Activated CD8-positive, alpha-beta memory T cell treated with anti-CD3 and anti-CD28 coated beads, Interleukin-2, amount 50 U/mL, for 48 hours (primary cell): ENCODE measurements around the gene AGFG2.

ENCODE experiments used
- DNase-seq: peaks from one replicate; pipeline ENCODE4 v3.0.0-alpha.2; 2020

Gene AGFG2

DNA sequence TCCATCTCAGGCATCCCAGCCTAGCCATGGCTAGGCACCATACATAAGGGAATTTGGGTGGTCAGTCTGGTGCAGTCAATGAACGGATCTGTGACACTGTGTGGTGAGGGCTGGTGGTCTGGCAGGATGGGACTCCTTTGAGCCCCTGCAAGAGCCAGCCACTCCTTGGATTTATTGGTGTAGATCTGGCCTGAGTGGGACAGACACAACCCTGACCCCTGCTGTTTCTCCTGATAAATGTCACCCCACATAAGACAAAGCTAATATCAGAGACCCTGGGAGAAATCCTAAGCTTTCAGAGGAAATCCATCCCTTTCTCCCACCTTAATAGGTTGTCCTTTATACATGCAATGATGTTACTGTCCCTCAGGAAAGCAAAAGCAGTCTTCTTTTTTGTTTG is 49.4 kb downstream of the AGFG2 start:
- no peak for DNase-seq

- no peak for DNase-seq
Observed at GRCh38 chr7:100589341-100589947, 50.4 kb downstream of the AGFG2 start.

DNA sequence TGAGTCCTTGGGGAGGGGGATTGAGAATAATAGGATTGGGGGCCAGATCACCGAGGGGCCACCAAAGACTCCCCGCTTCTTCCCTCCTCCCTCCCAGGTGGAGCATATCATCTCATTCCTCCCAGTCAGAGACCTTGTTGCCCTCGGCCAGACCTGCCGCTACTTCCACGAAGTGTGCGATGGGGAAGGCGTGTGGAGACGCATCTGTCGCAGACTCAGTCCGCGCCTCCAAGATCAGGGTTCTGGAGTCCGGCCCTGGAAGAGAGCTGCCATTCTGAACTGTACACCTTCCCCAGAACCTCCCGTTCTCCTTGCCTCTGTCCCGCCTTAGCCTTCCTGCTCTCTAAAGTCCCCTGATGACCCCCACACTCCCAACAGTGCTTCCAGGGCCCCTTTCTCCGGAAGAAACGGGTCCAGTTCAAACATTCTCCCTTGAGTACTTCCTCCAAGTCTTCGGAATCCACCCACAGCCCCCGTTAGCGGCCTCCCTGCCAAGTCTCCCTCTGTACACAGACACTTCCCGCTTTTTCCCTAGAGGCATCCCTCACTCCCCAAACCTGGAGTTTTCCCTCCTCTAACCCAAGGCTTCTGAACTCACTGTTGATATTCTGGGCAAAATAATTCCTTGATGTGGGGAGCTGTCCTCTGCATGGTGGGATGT is 51.2 kb downstream of the AGFG2 start:
- DNase-seq = no peak

GRCh38 chr7:100591596-100591995 is 52.6 kb downstream of the AGFG2 start:
- no peak for DNase-seq

- DNase-seq = no peak
Observed at GRCh38 chr7:100595188-100595587, 56.2 kb downstream of the AGFG2 start.

- DNase-seq = no peak
Observed at GRCh38 chr7:100598425-100598824, 59.4 kb downstream of the AGFG2 start.

DNA sequence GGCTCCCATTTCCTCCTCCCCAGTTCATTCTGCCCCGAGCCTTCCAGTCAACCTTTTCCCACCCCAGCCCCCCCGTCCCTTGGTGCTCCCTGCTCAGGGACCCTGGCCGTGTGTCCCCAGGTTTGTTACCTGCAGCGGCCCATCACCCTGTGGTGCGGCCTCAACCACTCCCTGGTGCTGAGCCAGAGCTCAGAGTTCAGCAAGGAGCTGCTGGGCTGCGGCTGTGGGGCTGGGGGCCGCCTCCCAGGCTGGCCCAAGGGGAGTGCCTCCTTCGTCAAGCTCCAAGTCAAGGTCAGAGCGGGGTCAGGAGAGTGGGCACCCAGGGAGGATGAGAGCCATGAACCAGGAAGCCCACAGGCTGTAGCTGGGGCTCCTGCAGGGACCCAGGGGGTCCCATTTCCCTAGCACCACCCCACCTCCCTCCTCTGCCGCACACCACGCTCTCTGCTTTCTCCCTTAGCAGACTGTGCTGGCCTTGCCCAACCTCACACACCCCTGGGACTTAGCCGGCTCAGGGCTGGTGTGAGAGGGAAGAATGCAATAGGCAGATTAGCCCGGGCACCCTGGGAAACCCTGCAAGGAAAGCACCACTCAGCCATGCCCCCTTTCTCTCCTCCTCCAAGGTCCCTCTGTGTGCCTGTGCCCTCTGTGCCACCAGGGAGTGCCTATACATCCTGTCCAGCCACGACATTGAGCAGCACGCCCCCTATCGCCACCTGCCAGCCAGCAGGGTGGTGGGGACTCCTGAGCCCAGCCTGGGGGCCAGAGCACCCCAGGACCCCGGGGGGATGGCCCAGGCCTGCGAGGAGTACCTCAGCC is 61.1 kb downstream of the AGFG2 start:
- DNase-seq = no peak

DNA sequence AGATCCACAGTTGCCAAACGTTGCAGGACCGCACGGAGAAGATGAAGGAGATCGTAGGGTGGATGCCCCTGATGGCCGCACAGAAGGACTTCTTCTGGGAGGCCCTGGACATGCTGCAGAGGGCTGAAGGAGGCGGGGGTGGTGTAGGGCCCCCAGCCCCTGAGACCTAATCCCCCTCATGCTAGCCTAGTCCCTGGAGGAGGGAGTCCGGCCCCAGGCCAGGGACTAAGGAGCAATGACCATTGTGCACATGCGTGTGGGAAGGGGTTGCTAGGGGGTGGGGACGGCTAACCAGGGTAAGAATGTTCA is 61.7 kb downstream of the AGFG2 start:
- DNase-seq = no peak

- DNase-seq = no peak
Observed at GRCh38 chr7:100602889-100603725, 64.1 kb downstream of the AGFG2 start.

DNA sequence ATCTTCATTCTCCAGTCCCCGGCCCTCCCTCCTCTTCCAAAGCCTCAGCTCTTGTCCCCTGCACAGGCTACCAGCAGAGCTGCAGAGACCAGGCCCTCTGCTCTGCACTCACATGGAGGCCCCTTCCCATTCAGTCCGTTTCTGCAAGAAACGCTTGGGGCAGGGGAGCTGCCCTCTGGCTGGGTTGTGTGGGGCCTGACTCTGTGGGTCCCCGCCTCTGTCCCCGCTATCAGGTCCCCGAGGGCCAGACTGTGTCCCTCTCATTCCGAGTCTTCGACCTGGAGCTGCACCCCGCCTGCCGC is 64.7 kb downstream of the AGFG2 start:
- DNase-seq = peak; percentile 65

DNA sequence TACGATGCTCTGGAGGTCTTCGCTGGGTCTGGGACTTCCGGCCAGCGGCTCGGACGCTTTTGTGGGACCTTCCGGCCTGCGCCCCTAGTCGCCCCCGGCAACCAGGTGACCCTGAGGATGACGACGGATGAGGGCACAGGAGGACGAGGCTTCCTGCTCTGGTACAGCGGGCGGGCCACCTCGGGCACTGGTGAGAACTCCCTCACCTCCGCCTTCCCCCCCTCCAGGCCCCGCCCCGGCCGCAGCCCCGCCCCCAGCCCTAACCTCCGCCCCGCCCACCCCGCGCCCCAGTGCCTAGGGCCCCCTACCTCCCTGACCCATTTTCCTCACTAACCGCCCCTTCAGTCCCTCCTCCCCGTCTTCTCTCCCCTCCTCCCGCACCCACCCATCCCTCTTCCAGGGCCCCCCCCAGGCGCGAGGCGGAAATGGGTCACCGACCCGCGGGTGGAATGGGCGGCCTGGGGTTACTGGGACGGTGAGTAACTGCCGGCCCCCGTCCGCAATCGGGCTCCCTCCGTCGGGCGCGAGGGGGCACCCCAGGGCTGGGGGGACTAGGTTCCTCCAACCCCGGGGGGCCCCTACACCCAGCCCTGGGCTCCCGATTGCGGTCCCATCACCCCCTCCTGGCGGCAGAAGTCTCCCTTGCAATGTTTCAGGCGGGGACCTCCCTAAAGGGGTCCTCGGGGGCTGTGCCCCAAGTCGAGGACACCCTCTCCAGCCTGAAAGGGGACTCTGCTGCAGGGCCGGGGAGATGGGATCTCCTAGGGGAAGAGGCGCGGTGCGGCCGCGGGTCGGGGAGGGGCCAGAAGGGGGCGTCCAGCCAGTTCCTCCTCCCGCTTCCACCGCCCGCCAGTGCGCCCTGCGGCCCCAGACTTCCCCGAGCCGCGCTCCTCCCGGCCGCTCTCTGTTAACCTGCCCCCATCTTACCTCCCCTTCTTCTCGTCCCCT is 65.3 kb downstream of the AGFG2 start:
- peak; percentile 90 for DNase-seq

DNA sequence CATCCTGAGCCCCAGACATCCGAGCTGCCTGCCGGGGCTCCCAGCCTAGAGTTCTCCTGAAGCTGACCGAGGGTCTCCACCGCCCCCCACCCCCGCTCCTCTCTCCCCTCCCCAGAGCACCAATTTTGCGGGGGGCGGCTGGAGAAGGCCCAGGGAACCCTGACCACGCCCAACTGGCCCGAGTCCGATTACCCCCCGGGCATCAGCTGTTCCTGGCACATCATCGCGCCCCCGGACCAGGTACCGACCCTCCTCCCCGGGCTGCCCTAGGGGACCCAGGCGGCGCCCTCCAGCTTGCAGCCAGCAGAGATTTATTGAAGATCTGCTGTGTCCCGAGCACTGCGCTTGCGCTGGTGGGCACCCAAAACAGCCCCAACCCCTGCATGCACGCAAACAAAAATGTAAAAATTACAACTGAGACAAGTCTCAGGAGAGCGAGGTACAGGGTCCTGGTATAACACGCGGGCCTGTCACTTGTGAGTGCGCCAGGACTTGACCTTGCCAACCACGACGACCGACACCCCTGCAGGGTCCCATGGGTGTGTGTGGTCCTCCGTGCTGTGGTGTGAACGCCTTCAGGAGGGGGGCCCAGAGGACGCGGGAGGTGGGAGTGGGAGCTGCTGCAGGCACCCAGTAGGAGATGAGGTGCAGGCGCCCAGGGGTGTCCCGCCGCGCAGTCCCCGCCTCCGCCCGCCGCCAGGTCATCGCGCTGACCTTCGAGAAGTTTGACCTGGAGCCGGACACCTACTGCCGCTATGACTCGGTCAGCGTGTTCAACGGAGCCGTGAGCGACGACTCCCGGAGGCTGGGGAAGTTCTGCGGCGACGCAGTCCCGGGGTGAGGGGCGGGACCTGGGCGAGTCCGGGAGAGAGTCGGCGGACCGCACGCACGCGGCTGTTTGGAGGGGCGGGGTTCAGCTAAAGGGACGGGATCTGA is 66.2 kb downstream of the AGFG2 start:
- peak; percentile 72 for DNase-seq

DNA sequence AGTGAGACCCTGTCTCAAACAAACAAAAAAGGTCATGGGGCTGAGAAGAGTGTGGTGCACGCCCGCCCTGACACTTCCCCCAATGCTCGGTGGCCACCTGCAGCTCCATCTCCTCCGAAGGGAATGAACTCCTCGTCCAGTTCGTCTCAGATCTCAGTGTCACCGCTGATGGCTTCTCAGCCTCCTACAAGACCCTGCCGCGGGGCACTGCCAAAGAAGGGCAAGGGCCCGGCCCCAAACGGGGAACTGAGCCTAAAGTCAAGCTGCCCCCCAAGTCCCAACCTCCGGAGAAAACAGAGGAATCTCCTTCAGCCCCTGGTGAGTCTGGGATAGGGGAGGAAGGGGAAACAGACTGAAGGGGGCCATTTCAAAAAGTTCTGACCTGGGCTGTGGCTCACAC is 67.3 kb downstream of the AGFG2 start:
- no peak for DNase-seq

DNA sequence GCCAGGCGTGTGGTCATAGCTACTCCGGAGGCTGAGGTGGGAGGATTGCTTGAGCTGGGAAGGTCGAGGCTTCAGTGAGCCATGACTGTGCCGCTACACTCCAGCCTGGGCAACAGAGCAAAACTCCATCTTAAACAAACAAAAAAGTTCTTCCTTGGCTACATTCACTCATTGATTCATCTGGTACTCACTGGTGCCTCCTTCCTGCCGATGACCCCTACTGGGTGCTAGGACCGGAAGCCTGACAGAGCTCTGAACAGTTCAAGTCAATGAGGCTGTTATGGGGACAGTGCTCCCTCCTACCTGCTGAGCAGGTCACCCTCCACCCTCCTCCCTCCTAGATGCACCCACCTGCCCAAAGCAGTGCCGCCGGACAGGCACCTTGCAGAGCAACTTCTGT is 68.1 kb downstream of the AGFG2 start:
- DNase-seq = no peak

DNA sequence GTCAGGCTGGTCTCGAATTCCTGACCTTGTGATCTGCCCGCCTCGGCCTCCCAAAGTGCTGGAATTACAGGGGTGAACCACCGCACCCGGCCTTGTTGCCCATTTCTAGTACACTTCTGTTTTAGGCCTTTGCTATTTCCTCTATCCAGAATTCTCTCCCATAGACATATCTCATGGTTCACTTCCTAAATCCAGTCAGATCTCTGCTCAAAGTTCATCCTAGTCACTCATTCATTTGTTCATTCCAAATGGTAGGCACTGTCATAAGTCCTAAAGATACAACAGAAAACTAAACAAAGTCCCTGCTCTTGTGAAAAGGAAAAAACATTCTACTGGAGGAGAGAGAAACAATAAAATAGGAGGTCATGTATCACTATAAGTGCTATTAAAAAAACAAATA is 71.0 kb downstream of the AGFG2 start:
- DNase-seq = no peak

- DNase-seq = peak; percentile 99
Observed at GRCh38 chr7:100611983-100612729, 73.2 kb downstream of the AGFG2 start, which contains the start of gene MOSPD3. Gene MOSPD3, plus strand, starts transcription at chr7:100612540. Its CDS starts 252 bp downstream, at chr7:100612792.

- DNase-seq = no peak
Observed at GRCh38 chr7:100612730-100613390, 73.9 kb downstream of the AGFG2 start.

GRCh38 chr7:100613412-100614175 is 74.6 kb downstream of the AGFG2 start:
- no peak for DNase-seq

DNA sequence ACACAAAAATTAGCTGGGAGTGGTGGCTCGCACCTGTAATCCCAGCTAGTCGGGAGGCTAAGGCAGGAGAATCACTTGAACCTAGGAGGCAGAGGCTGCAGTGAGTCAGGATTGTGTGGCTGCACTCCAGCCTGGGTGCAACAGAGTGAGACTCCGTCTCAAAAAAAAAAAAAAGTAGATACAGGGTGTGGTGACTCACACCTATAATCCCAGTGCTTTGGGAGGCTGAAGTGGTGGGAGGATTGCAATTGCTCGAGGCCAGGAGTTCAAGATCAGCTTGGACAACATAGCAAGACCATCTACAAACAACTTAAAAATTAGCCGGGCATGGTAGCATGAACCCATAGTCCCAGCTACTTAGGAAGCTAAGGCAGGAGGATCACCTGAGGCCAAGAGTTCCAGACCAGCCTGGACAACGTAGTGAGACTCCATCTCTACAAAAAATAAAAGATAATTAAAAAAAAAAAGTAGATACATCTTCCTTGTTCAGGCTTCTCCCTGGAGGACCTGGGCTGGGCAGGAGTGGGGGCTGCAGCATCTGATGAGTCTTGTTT is 75.4 kb downstream of the AGFG2 start:
- no peak for DNase-seq
